Frontal cortex (tissue), 4 donors: Measurements from ENCODE around the gene ZBTB9. TPM values are rescaled to one million over a fixed set of nuclear protein-coding genes. Genes with fewer than 3 reads are reported as not detected.

ENCODE experiments used
- DNase-seq, 2 donors: peaks; one replicate each; pipeline ENCODE4 v3.0.0; 2012; ENCODE audit warnings: low spot score in 2 of 2
- FAIRE-seq: peaks from 2 replicates; lab custom pipeline; 2012; peaks lifted over from hg19 to GRCh38; lab: Jason Lieb, UNC
- total RNA-seq: library from RNA; depleted of rRNA; stranded (reverse); fragments of >200 nt; gene quantifications from one replicate; pipeline ENCODE4 v1.2.3, GENCODE V29; 2014
- donor health status: control.
- donor health status: control.
- donor health status: control.

Gene ZBTB9
- total RNA-seq, 1 donor from 2014 or later = 9.0 TPM

DNA sequence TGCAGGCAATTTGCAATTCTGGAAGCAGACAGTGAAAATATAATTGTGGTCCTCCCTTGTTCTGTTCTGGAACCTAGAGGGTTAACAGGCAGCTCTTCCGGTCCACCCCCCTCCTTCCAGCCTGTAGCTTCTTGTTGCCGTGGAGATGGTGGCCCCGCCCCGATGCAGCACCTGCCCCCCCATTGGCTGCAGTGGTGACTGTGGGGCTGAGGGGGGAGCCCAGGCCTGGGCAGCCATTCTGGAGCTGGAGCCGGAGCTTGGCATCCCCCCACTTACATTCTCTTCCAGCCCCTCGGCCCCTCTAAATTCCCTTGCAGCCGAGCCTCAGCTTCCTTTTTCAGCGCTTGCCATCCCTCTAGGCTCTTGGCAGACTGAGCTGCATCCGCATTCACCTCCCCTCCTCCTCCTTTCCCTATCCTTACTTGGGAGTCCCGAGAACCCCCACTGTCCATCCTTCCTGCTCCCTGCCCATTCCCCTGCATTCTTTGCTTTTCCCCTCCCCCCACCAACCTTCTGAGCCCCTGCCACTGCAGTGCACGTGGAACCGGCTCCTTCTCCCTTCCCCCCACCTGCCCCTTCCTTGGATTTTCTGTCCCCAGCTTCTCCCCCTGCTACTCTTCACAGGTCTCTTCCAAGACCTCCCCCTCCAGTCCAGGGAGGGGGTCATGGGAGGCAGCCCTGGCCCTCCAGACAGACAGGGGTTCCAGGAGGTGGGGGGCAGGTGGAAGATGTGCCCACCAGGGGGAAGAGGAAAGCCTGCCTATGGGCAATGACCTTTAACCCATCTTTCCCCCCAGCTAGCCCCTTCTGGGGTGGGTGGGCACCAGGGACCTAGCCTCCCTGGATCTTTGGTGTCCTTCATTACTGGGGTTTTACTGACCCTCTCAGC, 23.1 kb upstream of the ZBTB9 start:
- DNase-seq = peak; percentile 91 to 92
- no peak for FAIRE-seq

DNA sequence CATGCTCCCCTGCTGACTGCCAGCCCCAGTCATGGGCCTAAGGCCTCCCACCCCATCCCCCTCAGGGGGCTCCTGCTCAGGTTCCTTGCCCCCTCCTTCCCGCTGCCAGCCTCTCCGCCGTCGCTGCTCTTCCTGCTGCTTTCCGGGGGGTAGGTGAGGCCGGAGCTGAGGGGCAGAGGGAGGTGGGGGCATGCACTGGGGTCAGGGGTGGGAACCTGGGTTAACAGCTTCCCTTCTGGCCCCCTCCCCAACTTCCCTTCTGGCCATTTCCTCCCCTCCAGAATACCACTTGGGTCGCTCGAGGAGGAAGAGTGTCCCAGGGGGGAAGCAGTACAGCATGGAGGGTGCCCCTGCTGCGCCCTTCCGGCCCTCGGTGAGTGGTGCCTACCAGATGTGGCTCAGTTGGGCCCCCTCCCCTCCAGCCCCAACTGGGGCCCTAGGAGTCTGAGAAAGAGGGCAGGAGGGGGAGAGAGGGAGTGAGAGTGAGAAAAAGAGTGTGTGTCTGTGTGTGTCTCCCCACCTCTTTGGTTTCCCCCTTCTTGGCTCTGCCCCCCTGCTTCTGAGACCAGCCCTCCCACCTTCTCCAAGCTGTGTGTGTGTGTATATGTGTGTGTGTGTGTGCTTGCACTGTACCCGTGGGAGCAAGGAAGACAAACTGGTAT, 22.4 kb upstream of the ZBTB9 start:
- no peak for FAIRE-seq
- no peak for DNase-seq

- no peak for DNase-seq
- no peak for FAIRE-seq
Measured at GRCh38 chr6:33432546-33432945, 21.8 kb upstream of the ZBTB9 start.

DNA sequence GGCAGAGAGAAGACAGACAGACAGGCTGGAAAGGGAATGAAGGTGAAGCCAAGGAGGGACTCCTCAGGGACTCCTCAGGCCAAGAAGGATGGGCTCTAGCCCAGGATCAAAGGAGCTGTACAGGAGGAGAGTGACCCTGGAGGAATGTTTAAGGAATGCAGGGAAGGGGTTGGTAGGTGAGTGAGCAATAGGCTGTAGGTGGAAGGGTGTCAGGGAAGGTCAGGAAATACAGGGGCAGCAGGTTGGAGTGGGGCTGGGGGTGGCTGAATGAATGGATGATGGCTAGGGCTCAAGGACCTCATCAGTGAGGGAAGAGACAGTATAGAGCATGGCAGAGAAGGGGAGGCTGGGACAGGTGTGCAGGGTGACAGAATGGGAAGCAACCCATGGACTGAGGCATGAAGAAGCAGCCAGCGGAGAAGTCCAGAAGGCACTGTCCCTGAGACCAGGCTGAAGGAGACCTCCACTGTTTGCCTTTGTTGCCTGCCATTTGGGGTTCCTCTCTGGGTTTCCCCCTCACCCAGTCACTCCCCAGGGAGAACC, 21.3 kb upstream of the ZBTB9 start:
- no peak for DNase-seq
- FAIRE-seq = no peak

GRCh38 chr6:33433544-33434191, 20.7 kb upstream of the ZBTB9 start:
- FAIRE-seq = no peak
- DNase-seq = peak in 1 of 2 donors; percentile 66

- no peak for FAIRE-seq
- DNase-seq = no peak
Measured at GRCh38 chr6:33434961-33435360, 19.4 kb upstream of the ZBTB9 start.

GRCh38 chr6:33437666-33438065, 16.7 kb upstream of the ZBTB9 start:
- FAIRE-seq (no peak), DNase-seq (peak in 1 of 2 donors; percentile 22)

DNA sequence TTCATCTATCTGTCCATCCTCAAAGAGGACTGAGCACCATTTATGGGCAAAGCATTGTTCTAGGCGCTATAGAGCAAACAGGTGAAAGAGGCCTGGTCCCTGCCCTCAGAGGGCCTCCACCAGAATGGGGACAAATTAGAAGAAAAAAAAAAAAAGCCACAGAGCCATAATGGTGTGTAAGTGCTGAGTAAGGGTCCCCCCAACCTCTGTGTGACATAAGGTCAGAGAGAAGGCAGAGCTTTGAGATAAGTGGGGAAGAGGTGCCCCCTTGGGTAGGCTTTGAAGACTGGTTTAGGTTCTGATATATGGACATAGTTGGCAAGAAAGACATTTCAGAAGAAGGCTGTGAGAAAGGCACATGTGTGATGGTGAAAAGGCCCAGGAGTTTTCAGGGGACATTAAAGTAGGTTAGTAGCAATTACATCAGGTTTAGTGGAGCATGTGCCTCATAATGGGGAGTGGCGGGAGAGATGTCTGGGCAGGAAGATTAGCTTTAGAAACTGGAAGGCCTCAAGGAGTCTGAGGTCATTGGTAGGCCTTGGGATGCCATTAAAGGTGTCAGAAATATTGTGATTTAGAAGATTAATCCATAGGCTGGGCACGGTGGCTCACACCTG, 15.3 kb upstream of the ZBTB9 start:
- FAIRE-seq = no peak
- peak in 1 of 2 donors; percentile 8 for DNase-seq

DNA sequence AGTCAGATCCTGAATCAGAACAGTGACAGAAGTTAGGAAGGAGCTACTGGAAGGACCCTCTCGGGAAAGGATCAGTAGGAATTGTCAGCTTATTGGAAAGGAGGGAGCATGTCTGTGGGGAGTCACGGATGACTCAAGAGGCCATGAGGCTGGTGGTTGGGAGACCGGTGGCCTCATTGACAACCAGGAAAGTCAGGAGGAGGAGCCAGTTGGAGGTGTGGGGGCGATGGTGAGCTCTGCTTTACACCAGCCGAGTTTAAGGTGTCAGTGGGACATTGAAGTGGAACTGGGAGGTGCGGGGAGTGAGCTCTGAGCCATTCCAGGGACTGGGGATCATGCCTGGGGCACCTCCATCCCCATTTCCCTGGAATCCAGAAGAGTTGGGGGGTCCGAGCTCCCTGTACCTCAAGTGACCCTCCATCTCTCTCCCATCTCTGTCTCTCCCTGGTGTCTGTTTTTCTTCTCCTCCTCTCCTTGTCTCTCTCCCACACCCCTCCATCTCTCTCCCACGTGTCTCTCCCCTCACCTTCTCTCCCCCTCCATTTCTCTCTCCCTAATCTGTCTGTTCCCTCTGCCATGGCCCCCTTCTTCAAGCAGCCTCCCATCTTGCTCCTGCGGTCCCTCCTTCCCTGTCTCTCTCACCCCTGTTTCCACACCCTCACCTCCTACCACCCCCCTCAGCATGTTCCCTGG, 14.3 kb upstream of the ZBTB9 start:
- DNase-seq (peak in 1 of 2 donors; percentile 41), FAIRE-seq (no peak)

DNA sequence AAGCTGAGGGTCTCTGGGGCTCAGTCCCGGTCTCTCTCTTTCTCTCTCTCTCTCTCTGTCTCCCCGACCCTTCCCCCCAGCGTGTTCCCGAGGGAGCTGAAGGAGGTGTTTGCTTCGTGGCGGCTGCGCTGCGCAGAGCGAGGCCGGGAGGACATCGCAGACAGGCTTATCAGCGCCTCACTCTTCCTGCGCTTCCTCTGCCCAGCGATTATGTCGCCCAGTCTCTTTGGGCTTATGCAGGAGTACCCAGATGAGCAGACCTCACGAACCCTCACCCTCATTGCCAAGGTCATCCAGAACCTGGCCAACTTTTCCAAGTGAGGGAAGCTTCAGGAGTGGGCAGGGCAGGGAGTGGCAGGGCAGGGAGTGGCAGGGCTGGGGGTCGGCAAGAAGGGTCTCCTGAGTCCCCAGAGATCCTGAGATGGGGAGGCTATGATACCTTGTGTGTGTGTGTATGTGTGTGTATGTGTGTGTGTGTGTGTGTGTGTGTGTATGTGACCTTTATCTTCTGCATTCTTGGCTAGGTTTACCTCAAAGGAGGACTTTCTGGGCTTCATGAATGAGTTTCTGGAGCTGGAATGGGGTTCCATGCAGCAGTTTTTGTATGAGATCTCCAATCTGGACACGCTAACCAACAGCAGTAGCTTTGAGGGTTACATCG, 13.6 kb upstream of the ZBTB9 start:
- no peak for DNase-seq
- FAIRE-seq = no peak

DNA sequence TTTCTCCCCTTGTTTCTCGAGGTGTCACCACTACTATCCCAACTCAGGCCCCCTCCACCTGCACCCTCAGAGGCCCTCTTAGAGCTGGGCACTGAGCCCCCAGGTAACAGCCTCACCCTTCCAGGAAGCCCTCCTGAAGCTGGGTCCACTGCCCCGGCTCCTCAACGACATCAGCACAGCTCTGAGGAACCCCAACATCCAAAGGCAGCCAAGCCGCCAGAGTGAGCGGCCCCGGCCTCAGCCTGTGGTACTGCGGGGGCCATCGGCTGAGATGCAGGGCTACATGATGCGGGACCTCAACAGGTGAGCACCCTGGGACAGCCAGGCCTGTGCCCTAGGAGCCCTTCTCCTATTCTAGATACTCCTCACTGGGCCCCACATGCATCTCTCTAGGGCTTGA, 12.9 kb upstream of the ZBTB9 start:
- FAIRE-seq = no peak
- no peak for DNase-seq

DNA sequence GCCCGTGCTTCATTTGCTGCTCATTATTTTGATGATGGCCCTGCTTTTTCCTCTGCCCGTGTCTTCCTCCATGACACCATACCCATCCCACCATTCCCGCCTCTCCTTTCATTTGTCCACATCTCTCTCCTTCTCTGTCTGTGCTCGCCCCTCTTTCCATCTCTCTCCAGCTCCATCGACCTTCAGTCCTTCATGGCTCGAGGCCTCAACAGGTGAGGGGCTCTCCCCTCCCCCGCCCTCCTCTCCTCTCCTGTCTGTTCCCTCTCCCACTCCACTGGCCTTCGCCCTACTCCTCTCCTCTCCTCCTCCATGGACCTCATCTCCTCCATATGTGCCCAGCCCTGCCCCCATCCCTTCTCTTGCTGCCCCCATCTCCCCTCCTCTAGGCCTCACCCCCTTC, 12.1 kb upstream of the ZBTB9 start:
- no peak for FAIRE-seq
- peak in 1 of 2 donors; percentile 8 for DNase-seq

DNA sequence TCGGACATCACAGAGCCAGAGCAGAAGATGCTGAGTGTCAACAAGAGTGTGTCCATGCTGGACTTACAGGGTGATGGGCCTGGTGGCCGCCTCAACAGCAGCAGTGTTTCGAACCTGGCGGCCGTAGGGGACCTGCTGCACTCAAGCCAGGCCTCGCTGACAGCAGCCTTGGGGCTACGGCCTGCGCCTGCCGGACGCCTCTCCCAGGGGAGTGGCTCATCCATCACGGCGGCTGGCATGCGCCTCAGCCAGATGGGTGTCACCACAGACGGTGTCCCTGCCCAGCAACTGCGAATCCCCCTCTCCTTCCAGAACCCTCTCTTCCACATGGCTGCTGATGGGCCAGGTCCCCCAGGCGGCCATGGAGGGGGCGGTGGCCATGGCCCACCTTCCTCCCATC, 11.4 kb upstream of the ZBTB9 start:
- DNase-seq (peak in 1 of 2 donors; percentile 14), FAIRE-seq (no peak)

GRCh38 chr6:33443619-33444504, 10.5 kb upstream of the ZBTB9 start:
- FAIRE-seq (no peak), DNase-seq (peak in 1 of 2 donors; percentile 8)

DNA sequence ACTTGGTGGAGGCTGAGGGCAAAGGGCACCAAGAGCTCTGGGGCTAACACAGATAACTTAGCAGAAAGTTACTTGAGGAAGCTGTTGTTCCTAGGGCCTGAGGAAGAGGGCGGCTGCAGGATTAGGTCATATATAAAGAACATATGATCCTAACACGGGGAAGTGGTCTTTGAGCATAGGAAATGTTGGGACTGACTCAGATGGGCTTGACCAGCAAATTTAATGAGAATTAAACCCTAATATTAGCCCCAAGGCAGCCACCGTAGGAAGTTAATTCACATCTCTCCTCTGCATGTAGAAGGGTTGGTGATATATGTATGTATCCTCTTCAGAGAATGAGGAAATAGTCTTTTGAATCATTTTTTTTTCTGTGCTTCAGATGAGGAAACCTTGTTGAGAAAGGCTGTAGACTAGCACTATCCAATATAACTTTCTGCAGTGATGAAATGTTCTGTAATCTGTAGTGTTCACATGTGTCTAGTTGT, 9.2 kb upstream of the ZBTB9 start:
- DNase-seq = no peak
- FAIRE-seq = no peak

GRCh38 chr6:33446356-33446755, 8.0 kb upstream of the ZBTB9 start:
- FAIRE-seq (no peak), DNase-seq (no peak)

GRCh38 chr6:33450434-33450833, 3.9 kb upstream of the ZBTB9 start:
- FAIRE-seq (no peak), DNase-seq (peak in 1 of 2 donors; percentile 7)

GRCh38 chr6:33451606-33452005, 2.8 kb upstream of the ZBTB9 start:
- no peak for FAIRE-seq

More at GRCh38 chr6:33451606-33452005, 2.8 kb upstream of the ZBTB9 start:
- DNase-seq = no peak
